HG02571 (cell line): Measurements from ENCODE around the gene GPR39.
"Not testable (repeated sequence)": the region's sequence is repeated elsewhere in the genome, so short reads cannot be mapped to it uniquely, and the experiment has no call there.

Experiments
- ATAC-seq: cut with Tn5 transposase; IDR thresholded peaks from one replicate; pipeline ENCODE4 v1.9.1; 2021; ENCODE audit warnings: mild to moderate bottlenecking, moderate library complexity; ENCODE audit not compliant: unreplicated experiment

The GPR39 gene

DNA sequence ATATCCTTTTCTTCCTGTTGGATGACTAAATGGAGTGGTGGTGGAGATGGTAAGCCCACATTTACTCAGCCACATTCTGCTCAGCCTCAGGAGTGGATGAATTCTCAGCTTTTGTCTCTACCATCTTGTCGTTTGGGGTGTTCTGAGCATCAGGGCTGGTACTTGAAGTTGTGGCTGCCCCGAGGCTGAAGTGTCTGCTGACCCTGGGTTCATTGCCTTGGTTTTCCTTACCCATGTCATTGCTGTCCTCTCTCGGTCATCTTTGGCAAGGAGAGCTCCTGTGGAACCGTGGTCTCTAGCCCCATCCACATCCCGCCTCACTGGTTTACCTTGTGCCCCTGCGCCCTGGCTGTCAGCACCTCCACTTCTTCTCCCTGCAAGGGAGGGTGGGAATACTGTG, 71.9 kb downstream of the GPR39 start:
- no peak for ATAC-seq

DNA sequence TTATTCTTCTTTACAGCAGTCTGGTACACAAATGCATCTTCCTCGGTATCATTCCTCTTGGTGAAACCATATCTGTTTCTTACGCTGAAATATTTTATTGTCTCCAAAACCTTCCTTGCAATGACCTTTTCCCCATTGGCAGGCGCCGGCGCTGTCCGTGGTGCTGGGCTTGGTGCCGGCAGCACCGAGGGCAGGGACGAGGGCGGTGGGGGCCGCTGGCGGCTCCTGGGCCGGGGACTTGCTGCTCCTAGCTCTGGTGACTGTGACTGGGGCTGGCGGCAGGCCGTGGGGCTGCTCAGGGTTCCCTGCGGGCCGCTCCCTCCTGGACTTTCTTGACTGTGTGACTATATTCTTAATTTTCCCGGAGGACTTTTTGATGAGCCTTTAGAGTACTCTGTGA, 72.5 kb downstream of the GPR39 start:
- no peak for ATAC-seq

DNA sequence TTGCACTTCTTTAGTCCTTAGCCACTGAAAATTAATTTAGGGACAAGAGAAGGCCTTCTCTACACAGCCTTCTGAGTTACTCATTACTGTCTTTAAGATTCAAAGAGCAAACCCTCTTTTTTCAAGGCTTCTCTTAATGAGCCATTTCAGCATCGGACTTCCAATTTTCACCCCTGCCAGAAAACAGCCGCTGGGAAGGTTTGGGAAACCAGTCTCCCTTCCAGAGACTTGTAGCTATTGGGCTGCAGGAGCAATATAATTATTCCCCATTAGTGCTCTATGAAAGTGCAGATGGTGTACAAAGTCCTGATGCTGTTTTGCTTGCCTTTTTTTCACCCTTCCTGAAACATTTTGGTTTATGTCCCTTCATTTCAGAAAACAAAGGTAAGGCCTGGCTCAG, 79.3 kb downstream of the GPR39 start:
- no peak for ATAC-seq

DNA sequence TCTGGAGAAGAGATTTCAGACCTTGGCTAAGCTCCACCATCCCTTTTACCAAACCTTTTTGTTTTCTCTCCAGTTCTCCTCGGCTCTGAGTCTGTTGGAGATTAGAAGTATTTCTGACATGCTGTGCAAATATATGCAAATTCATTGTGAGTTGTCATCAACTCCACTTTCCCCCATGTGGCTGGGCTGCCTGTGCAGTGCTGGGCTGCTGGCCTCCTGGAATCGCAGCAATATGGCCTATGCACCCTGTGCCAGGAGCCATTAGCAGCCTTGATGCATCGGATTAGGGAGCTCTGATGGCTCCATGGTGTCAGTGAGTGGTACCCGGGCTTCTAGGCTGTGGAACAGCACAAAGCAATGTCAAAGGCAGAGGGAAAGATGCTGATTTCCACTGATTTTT, 80.0 kb downstream of the GPR39 start:
- no peak for ATAC-seq

DNA sequence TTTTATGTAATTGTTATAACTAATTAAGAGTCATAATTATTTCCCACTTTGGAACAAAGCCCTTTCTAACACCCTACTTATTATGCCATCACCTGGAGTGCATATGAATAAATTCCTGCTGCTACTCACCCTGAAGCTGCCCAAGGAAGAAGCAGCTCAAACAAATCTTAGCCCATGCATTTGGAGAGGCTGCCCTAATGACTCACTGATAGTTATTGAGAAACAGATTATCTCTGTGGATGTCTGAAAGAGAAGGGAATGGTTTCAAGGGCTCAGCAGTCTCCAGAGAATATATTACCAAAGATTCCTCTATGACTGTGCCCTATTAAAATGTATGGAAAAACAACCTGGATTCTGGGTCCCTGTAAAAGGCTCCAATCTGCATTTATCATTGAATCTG, 81.0 kb downstream of the GPR39 start:
- ATAC-seq: no peak

DNA sequence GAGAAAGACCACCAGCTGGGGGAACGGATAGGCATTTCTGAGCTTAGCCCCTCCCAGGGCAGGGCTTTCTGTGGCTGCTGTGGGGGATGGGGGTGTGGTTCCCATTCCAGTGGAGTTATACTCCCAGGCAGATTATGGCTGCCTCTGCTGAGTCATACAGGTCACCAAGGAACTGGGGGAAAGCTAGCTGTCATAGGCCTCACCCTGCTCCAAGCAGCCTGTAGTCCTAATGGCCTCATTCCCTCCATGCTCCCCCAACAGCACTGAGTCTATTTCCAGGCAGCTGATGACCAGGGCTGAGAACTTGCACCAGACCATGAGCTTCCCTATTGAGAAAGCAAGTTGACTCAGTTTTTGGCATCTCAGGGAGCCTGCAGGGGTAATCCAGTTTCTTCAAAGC, 87.1 kb downstream of the GPR39 start:
- no peak for ATAC-seq

DNA sequence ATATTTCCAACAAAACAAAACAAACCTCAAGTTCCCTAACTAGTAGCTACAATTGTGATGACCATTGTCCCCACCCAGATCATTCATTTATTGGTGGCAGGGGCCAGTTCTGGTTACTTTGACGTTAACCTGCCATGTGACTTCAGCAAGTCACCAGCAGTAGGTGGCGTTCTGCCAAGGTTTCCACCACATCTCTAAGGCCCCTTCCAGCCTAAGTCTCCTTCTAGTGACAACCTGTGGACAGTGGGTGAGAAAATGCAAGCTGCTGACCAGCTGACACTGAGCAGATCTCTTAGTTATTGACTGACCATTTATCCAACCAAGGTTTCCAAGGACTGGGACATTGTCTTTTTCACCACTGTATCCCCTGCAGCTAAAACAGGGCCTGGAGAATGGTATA, 98.4 kb downstream of the GPR39 start:
- no peak for ATAC-seq

DNA sequence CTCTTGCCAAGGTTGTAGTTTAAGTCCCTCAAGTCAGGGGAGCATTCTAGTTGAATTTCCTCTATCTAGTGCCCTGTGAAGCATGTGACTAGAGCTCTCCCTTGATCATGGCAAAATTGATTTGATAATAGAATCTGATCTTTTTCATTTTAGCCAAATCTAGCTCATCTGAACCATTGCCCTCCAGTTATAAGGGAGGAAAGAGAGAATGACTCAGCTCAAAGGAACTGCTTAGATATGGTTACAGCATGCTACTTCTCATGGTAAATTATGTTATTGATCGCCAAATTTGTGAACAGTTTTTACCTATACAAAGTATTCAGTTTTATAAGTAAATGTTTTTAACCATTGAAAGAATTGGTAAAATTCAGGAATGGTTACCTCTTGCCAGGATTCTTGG, 100.8 kb downstream of the GPR39 start:
- no peak for ATAC-seq

DNA sequence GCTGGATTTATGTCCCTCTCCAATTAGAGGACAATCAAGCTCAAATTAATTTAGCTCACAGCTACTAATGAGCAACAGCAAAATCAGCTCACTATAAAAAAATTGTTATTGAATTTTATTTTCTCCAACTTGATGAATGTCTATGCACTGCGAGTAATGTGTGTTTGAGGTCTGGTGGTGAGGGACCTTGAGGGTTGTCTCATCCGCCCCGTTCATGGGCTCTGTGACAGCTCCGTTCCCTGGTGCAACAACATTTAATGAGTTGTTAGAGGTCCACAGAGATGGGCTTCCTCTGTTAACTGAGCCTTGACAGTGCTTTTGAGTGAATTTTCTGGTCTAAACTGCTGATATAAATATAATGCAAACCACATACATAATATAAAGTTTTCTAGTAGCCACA, 101.7 kb downstream of the GPR39 start:
- no peak for ATAC-seq

DNA sequence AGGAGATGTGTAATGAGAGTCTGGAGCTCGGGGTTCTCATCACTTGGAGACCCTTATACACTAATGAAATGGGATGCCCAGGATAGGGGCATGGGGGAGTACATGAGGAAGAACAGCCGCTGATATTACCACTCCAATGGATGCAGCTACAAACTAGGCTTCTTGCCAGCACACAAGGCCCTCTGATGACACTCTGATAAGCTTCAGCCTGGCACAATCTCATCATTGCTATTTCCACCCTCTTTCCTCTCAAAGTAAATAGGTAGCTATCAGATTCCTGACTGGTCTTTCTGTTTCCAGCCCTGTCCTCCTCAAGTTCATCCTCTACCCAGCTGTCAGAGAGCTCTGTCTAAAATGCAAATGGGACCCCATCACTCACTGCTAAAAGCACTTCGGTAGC, 103.0 kb downstream of the GPR39 start:
- ATAC-seq: no peak

DNA sequence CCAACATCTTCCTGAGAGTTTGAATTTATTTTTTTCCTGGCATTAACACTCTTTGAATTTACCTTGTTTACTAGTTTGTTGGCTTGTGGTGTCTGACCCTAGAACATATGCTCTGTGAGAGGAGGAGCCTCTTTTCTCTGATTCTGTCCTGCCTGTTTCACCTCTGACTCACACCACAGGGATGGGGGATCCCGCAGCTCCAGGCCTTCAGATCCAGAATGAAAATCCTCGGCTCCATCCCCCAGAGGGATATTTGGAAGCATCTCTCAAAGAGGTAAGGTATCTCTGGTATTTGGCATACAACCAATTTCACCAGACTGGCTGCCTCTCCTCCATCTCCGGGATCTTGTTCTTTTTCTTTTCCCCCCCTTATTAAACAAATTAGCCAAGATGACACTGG, 104.7 kb downstream of the GPR39 start:
- ATAC-seq: no peak

DNA sequence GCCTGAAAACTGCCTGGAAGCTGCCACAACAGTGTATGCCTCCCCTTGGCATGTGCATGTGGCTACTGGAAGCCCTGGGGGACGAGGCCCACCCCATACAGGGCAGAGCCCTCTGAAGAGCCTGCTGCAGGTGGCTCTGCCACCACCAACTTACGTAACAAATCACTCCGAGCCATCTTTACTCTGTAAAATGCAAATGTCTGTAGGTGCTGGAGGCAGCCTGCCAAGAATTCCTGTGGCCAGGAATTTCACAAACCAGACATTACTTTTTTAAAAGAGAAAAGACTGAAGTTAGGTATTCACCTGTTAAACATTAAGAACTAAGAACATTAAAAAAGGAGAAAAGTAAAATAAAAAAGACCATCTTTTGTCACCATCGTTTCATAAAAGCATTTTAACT, 106.3 kb downstream of the GPR39 start:
- ATAC-seq: no peak

DNA sequence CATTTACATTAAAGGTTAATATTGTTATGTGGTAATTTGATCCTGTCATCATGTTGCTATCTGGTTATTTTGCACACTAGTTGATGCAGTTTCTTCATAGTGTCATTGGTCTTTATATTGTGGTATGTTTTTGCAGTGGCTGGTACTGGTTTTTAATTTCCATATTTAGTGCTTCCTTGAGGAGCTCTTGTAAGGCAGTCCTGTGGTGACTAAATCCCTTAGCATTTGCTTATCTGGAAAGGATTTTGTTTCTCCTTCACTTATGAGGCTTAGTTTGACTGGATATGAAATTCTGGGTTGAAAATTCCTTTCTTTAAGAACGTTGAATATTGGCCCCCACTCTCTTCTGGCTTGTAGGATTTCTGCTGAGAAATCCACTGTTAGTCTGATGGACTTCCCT, 120.5 kb downstream of the GPR39 start:
- ATAC-seq: not testable (repeated sequence)

DNA sequence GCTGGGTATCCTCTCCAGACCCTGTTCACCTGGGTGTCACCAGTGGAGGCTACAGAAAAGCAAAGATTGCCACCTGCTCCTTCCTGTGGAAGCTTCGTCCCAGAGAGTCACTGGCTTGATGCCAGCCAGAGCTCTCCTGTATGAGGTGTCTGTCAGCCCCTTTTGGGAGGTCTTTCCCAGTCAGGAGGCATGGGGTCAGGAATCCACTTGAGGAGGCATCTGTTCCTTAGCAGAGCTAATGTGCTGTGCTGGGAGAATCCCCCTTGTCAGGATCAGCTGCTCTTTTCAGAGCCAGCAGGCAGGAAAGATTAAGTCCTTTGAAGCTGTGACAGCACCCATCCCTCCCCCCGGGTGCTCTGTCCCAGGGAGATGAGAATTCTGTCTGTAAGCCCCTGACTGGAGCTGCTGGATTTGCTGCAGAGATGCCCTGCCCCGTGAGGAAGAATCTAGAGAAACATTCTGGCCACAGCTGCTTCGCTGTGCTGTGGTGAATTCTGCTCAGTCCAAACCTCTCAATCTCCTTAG, 121.8 kb downstream of the GPR39 start:
- no peak for ATAC-seq

DNA sequence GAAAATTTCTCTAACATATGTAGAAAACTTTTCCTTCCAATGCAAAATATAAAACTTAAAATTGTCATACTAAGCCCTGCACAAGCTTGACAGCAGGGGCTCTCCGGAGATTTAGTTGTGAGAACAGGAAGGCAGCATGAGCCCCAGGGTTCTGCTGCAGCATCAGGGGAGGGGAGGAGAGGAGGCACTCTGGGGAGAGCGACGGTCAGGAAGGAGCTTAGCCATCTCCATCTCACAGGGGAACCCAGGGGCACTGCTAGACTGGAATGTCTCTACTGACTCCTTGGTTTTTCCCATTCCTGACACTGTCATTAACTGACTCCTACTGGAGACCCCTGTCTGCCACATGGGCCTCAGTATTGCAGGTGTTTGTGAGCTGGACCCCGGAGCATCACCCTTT, 123.6 kb downstream of the GPR39 start:
- ATAC-seq: no peak

DNA sequence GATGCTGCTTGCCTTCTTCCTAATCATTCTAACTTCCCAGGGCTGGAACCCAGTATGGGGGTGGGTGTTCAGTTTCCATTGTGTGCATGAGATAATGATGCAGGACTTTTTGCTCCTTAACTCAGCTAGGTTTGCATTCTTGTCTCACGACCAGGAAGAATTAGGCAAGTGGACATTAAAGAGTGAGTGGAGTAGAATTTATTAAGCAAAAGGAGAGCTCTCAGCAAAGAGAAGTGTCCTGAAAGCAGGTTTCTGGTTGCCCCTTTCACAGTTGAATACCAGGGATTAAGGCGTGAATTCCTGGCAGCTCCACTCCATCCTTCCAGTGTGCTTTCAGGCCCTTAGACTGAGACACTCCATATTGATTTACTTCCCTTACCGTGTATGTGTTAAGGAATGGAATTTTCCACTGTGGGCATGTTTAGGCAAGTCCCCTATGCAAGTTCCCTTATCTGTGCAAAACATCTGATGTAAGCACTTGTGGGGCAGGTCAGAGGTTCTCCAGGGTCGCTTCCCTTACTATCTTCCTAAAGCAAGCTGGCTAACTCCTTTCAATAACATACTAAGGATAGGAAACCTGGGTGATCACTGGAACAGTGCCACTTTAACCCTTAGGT, 126.5 kb downstream of the GPR39 start:
- ATAC-seq: no peak

DNA sequence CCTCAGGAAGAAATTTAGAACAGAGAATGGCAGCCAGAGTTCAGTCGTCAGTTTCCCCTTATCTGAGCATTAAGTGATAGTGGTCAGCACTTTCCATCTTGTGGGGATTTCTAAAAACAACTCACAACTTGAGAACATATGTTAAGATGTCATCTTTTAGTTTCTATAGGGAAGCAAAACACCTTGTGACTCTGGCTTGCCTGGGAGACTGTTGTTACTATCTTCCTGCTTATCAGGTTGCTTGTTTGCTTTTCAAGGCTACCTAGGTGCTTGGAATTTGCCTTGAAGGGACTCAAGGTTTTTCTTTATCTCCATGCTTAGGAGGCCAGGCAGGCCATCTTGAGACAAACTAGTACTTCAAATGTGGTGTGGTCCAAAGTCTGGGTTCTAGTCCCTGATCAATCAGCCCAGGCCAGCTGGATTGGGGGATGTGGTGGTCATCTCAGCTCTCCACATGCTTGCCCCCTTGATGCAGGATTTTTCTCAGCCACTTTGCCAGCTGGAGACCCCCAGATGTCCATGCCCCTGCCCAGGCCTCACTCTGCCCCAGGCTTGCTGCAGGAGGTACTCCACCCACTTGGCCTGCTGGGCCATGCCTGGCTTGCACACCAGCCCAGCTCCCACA, 127.5 kb downstream of the GPR39 start:
- ATAC-seq: no peak

DNA sequence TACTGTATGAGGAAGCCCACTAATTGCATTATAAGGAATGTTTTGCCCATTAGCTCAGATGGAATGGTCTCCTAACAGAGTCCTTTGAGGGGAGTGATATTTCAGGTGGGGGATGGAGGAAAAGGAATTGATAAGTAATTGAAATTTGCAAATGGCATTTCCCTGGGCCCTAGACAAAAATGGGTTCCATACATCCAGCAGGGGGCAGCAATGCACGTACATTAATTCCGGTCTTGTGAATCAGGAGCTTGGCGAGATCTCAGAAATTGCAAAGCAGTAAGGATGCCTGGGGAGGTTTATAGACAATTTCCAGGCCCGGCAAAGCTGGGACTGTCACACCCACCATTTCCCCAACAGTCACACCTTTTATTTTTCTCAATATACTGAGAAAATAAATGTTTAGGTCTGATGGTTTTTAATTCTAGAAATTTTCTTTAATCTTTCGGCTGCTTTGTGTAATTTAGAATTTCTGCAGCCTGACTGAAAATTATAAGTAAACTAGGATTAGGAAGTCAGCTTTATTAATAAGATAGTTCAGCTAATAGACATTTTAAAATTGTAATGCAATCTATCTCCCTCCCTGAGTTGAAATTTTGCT, 130.6 kb downstream of the GPR39 start:
- no peak for ATAC-seq

DNA sequence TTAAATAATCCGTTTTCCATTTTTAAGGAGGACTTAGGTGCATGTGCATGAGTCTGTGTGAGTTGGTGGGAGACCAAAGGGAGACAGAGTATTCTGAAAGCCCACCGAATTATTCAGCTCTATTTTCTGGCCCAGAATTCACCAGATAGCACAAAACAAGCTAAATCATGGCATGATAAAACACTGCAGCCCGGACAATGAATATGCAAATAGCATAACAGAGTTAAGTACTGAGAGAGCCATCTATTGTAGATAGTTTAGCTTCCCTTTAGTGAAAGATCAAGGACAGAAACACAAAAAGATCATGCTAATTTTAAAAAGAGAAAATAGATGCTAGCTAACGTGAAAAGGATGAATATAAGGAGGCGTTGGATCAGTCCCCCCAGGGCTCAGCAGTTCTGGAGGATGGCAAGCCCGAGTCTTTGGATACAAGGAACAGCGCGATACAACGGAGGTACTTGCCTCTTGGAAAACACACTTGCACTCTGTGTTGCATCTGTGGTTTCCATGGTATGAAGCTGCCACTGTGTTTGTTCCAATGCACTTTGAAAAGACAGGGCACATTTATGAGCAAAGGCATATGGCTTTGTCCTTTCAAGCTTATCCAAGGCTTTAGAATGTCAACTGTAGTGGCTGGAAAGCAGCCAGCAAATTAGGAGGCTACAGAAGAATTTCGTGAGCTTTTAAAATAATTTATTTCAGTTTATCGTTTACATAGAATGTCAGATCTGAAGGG, 133.5 kb downstream of the GPR39 start:
- ATAC-seq: no peak

DNA sequence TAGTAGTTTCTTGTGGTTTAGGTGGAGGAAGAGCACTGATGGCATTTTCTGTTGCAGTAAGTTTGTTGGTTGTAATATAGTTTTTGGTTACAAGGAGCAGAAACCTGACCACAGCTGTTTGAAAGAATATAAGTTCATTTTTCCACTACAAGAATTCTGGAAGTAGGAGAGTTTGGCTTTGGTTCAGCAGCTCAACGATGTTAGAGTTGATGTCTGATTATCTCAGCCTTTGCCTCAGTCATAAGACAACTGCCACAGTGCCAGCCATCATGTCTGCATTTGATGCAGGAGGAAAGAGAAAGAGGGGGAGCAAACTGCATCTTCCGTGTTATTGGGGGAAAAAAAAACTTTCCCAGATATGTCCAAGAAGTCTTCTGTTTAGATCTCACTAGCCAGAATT, 134.3 kb downstream of the GPR39 start:
- no peak for ATAC-seq

DNA sequence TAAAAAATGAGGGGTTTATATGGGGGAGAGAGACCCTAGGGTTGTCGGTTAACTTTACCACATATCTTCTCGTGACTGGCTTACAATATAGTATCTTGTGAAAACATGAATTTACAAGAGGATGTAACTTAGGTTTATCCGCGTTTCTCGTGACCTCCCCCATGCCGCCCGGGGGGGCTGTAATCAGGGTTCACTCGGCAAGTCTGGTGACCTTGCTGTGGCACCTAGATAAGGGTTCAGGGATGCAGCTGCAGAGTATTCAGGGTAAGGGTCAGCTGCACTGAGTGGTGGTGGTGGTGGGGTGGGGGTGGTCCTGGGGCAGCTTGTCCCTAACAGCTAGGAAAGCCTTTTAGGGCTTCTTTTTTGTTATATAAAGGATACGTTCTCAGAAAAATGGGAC, 141.1 kb downstream of the GPR39 start:
- ATAC-seq: no peak

DNA sequence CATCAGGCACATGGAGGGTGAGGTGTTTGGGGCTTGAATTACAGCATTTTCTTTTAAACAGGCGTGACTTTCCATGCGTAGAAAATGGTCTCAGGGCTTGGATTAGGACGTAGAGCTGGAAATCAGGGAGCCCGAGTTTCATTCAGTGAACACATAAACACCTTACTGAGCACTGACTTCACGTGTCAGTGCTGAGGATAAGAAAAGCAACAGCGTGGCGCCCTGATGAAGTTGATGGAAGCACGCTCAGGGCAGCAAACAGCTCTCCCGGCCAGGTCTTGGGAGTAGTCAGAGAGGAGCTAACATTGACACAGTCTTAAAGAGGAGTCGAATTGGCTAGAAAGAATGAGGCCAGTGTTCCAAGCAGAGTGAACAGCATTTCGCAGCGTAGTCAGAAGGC, 142.7 kb downstream of the GPR39 start:
- no peak for ATAC-seq
